Esophagus squamous epithelium (tissue), 5 donors: Measurements from ENCODE around the gene VWA8. TPM values are rescaled to one million over a fixed set of nuclear protein-coding genes. Genes with fewer than 3 reads are reported as not detected.

Experiments
- DNase-seq: peaks from one replicate; lab custom pipeline; 2025; lab: John Stamatoyannopoulos, UW
- H3K27ac ChIP-seq, 4 donors: fragments of 200-600 bp; sonication (generic); one replicate each; pipeline ENCODE4 v1.5.1; 2016 to 2019; ENCODE audit warnings: mild to moderate bottlenecking in 1 of 4
- H3K27me3 ChIP-seq, 4 donors: fragments of 200-600 bp; sonication (generic); 1 replicate in 3 of 4; 2 replicates in 1 of 4; pipeline versions ENCODE4 v1.5.1 to v1.6.0; 2017 to 2021; ENCODE audit warnings: antibody characterized with exemption in 1 of 4
- H3K36me3 ChIP-seq, 3 donors: fragments of 200-600 bp; sonication (generic); one replicate each; pipeline ENCODE4 v1.5.1; 2016 to 2019
- H3K4me1 ChIP-seq, 3 donors: fragments of 200-600 bp; sonication (generic); one replicate each; pipeline ENCODE4 v1.5.1; 2017 to 2019
- H3K4me3 ChIP-seq, 4 donors: fragments of 200-600 bp; sonication (generic); 1 replicate in 3 of 4; 2 replicates in 1 of 4; pipeline ENCODE4 v1.5.1; 2016 to 2019; ENCODE audit warnings: mild to moderate bottlenecking in 2 of 4, moderate library complexity in 1 of 4
- H3K9me3 ChIP-seq, 3 donors: fragments of 200-600 bp; sonication (generic); one replicate each; pipeline ENCODE4 v1.5.1; 2016 to 2019
- CTCF ChIP-seq, 6 experiments: fragments of 450-650 bp in 4 of 6; fragments of 200-600 bp in 2 of 6; sonication (generic) in 2 of 6; IDR thresholded peaks; one replicate each; pipeline ENCODE4 v1.5.1; 2016 to 2019; ENCODE audit warnings: antibody characterized with exemption in 6 of 6, mild to moderate bottlenecking in 4 of 6, moderate library complexity in 4 of 6
- POLR2A ChIP-seq, 4 donors: fragments of 450-650 bp; IDR thresholded peaks; one replicate each; pipeline ENCODE4 v1.6.1; 2017; ENCODE audit warnings: antibody characterized with exemption in 4 of 4, mild to moderate bottlenecking in 4 of 4, moderate library complexity in 3 of 4
- WGBS, 2 donors: methylation state at CpG; one replicate each; pipeline ENCODE4 v1.1.5; 2018; 5-methylcytosine and 5-hydroxymethylcytosine counted together
- intact Hi-C: fragments of 100-400 bp; cut with DNase I; formaldehyde crosslinking; loops from one replicate; pipeline ENCODE4 v1.15.0; 2022
- total RNA-seq, 4 donors: library from RNA; depleted of rRNA; stranded (reverse); fragments of >200 nt; gene quantifications; one replicate each; pipeline ENCODE4 v1.1.0, GENCODE V29; 2016
- donor health status: DM: yes; HTN: yes; CAD: no.

Gene VWA8
- total RNA-seq, 4 donors from 2014 or later = 10.5 to 23.7 (median 17.3) TPM

- Histone ChIP-seq H3K4me1 (no peaks in the 10 kb centered on the region), H3K36me3 (peaks cover 0 to 24% (median 0%) of the 10 kb centered on the region in 3 donors), H3K27ac (no peak overlapping the region), H3K4me3 (no peak overlapping the region), H3K27me3 (no peaks in the 10 kb centered on the region), H3K9me3 (no peaks in the 10 kb centered on the region)
- no peak for DNase-seq
- intact Hi-C loops = no loop called here
- WGBS, 2 donors = 85 to 95% methylated on average over 4 of the region's 4 CpGs
- TF ChIP-seq POLR2A (IDR thresholded peaks at IDR 0.05) (no peak), CTCF (IDR thresholded peaks at IDR 0.05) (no peak)
Observed at GRCh38 chr13:41764558-41764957, 196.4 kb downstream of the VWA8 start.

GRCh38 chr13:41763782-41764181 lies 197.1 kb downstream of the VWA8 start:
- Histone ChIP-seq H3K36me3 (peaks cover 0 to 25% (median 0%) of the 10 kb centered on the region in 3 donors), H3K27ac (no peak overlapping the region), H3K4me1 (no peaks in the 10 kb centered on the region), H3K27me3 (no peaks in the 10 kb centered on the region), H3K9me3 (no peaks in the 10 kb centered on the region), H3K4me3 (no peak overlapping the region)
- WGBS, 2 donors = 63 to 71% methylated on average over 3 of the region's 3 CpGs
- no peak for DNase-seq
- TF ChIP-seq POLR2A (IDR thresholded peaks at IDR 0.05) (no peak), CTCF (IDR thresholded peaks at IDR 0.05) (no peak)
- intact Hi-C loops = no loop called here

- WGBS, 2 donors = 83 to 88% methylated on average over 5 of the region's 5 CpGs
- no peak for TF ChIP-seq CTCF (IDR thresholded peaks at IDR 0.05)
- no peak for TF ChIP-seq POLR2A (IDR thresholded peaks at IDR 0.05)
- DNase-seq = no peak
- Histone ChIP-seq H3K4me3 (no peak overlapping the region), H3K27me3 (no peaks in the 10 kb centered on the region), H3K27ac (no peak overlapping the region), H3K36me3 (peaks cover 0 to 23% (median 0%) of the 10 kb centered on the region in 3 donors), H3K9me3 (no peaks in the 10 kb centered on the region), H3K4me1 (no peaks in the 10 kb centered on the region)
- intact Hi-C loops = no loop called here
Observed at GRCh38 chr13:41762796-41763195, 198.1 kb downstream of the VWA8 start.

- TF ChIP-seq POLR2A (IDR thresholded peaks at IDR 0.05) (no peak), CTCF (IDR thresholded peaks at IDR 0.05) (no peak)
- Histone ChIP-seq H3K36me3 (peaks cover 0 to 29% (median 0%) of the 10 kb centered on the region in 3 donors), H3K4me1 (no peaks in the 10 kb centered on the region), H3K9me3 (no peaks in the 10 kb centered on the region), H3K4me3 (no peak overlapping the region), H3K27ac (no peak overlapping the region), H3K27me3 (no peaks in the 10 kb centered on the region)
- 94 to 96% methylated on average over 1 of the region's 1 CpG for WGBS, 2 donors
- DNase-seq = no peak
- intact Hi-C loops = no loop called here
Observed at GRCh38 chr13:41756198-41756880, 204.6 kb downstream of the VWA8 start.

- 87 to 93% methylated on average over 3 of the region's 3 CpGs for WGBS, 2 donors
- H3K27ac ChIP-seq = no peak overlapping the region
- intact Hi-C loops = no loop called here
- TF ChIP-seq POLR2A (IDR thresholded peaks at IDR 0.05) (no peak), CTCF (IDR thresholded peaks at IDR 0.05) (no peak)
- DNase-seq = no peak
- H3K36me3 ChIP-seq = peaks cover 0 to 20% (median 0%) of the 10 kb centered on the region in 3 donors
- no peaks in the 10 kb centered on the region for H3K27me3 ChIP-seq
- H3K4me1 ChIP-seq = no peaks in the 10 kb centered on the region
- H3K9me3 ChIP-seq = no peaks in the 10 kb centered on the region
- no peak overlapping the region for H3K4me3 ChIP-seq
Observed at GRCh38 chr13:41751734-41752445, 209.0 kb downstream of the VWA8 start.
